Lung (tissue), 12 donors: ENCODE measurements around the gene CTPS1. TPM values are rescaled to one million over a fixed set of nuclear protein-coding genes. Genes with fewer than 3 reads are reported as not detected.

ENCODE experiments used
- ATAC-seq: fragments of 200-7000 bp; cut with Tn5 transposase; one replicate; pipeline ENCODE4 v1.9.1; 2020; ENCODE audit warnings: moderate number of reproducible peaks; ENCODE audit not compliant: insufficient read depth, low FRiP score
- DNase-seq, 3 donors: peaks; one replicate each; pipeline ENCODE4 v3.0.0-alpha.2; 2013 to 2017
- H3K27ac ChIP-seq, 2 donors: one replicate each; pipeline ENCODE4 v1.5.1; 2013; ENCODE audit warnings: mild to moderate bottlenecking in 2 of 2, moderate library complexity in 2 of 2, control low read depth in 1 of 2, inconsistent platforms in 1 of 2, low read depth in 1 of 2, low read length in 1 of 2
- H3K27me3 ChIP-seq, 3 donors: one replicate each; pipeline ENCODE4 v1.5.1; 2013; ENCODE audit warnings: low read length in 2 of 3; ENCODE audit not compliant: control insufficient read depth in 3 of 3, insufficient read depth in 3 of 3
- H3K36me3 ChIP-seq, 4 donors: one replicate each; pipeline ENCODE4 v1.5.1; 2013; ENCODE audit warnings: low read length in 4 of 4, mild to moderate bottlenecking in 1 of 4, moderate library complexity in 1 of 4; ENCODE audit not compliant: control insufficient read depth in 4 of 4, insufficient read depth in 4 of 4
- H3K4me1 ChIP-seq, 5 donors: one replicate each; pipeline ENCODE4 v1.5.1; 2013; ENCODE audit warnings: low read length in 5 of 5, mild to moderate bottlenecking in 2 of 5, moderate library complexity in 1 of 5; ENCODE audit not compliant: control insufficient read depth in 5 of 5, insufficient read depth in 5 of 5
- H3K4me3 ChIP-seq: one replicate; pipeline ENCODE4 v1.5.1; 2013; ENCODE audit warnings: mild to moderate bottlenecking, control low read depth, moderate library complexity
- H3K9ac ChIP-seq, 2 donors: one replicate each; pipeline ENCODE4 v1.5.1; 2013; ENCODE audit warnings: low read length in 2 of 2, control low read depth in 1 of 2; ENCODE audit not compliant: insufficient read depth in 1 of 2
- H3K9me3 ChIP-seq, 4 donors: one replicate each; pipeline ENCODE4 v1.5.1; 2013; ENCODE audit warnings: low read length in 3 of 4, mild to moderate bottlenecking in 1 of 4, moderate library complexity in 1 of 4; ENCODE audit not compliant: control insufficient read depth in 4 of 4, insufficient read depth in 3 of 4
- CTCF ChIP-seq: IDR thresholded peaks from 2 replicates; pipeline ENCODE4 v1.5.1; 2012; ENCODE audit warnings: mild to moderate bottlenecking; ENCODE audit errors: control extremely low read depth, extremely low read depth
- WGBS, 2 donors: extraction: QIAGEN DNeasy Blood & Tissue Kit; methylation state at CpG; one replicate each; pipeline ENCODE4 v1.1.7; 2013; 5-methylcytosine and 5-hydroxymethylcytosine counted together
- polyA plus RNA-seq, 2 donors: library from polyadenylated mRNA; stranded (reverse); fragments of 200-250 nt; gene quantifications; one replicate each; pipeline ENCODE4 v1.2.1, GENCODE V29; 2013
- total RNA-seq, 2 donors: library from RNA; depleted of rRNA in 1 of 2; stranded (reverse); fragments of >200 nt in 1 of 2; gene quantifications; one replicate each; pipeline ENCODE4 v1.2.1, GENCODE V29; 2014 to 2021
- donor health status: control.
- donor health status: control.
- donor health status: Bipolar disorder and iron deficiency.
- donor health status: healthy.
- donor health status: DM: yes; HTN: yes; CAD: no.

The CTPS1 gene
- total and polyA plus RNA-seq, 4 donors, result 10.6 to 26.0 (median 19.5) TPM

DNA sequence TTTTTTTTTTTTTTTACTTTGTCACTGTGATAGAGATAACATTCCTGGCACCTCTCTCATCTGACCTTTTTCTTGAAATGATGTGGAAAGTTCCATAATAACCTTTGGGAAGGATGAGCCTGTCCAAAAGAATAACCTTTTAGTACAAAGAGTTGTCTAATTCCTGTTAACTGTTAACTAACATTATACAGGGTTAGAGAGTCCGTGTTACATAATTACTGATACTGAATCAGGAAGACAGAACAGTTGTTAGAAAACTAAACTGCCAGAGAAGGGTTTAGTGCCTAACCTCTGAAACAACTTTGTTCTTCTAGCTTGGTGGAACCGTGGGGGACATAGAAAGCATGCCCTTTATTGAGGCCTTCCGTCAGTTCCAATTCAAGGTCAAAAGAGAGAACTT lies 8.8 kb downstream of the CTPS1 start:
- no peak for TF ChIP-seq CTCF
- H3K36me3 ChIP-seq, result peaks cover 17 to 39% (median 26%) of the 10 kb centered on the region in 4 donors
- H3K27me3 ChIP-seq, result no peaks in the 10 kb centered on the region
- WGBS, 2 donors, result 87 to 96% methylated on average over 3 of the region's 3 CpGs
- no peak overlapping the region for H3K4me3 ChIP-seq
- H3K27ac ChIP-seq, result no peak overlapping the region
- DNase-seq (no peak), ATAC-seq (no peak)
- no peaks in the 10 kb centered on the region for H3K9me3 ChIP-seq
- no peak overlapping the region for H3K9ac ChIP-seq
- H3K4me1 ChIP-seq, result peaks cover 0 to 12% (median 4%) of the 10 kb centered on the region in 5 donors

DNA sequence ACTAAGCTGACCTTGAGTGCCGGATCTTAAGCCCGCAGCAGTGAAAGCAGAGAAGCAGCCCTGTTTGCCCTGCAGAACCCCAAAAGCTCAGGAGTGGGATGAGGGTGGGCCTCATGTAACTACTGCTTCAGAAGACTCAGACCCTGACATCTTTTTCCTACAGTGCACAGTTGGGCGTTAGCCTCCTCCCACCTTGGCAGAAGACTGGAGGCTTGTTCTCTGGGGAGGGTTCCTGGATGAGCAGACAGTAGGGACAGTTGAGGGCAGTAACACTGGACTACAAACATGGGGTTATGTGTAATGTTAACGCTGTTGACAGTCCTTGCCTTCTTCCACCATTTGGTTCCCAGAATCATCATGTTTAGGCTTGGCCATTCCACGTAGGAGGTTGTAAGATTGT lies 9.6 kb downstream of the CTPS1 start:
- no peak for ATAC-seq
- no peak overlapping the region for H3K4me3 ChIP-seq
- peaks cover 0 to 12% (median 4%) of the 10 kb centered on the region in 5 donors for H3K4me1 ChIP-seq
- 97 to 98% methylated on average over 5 of the region's 5 CpGs for WGBS, 2 donors
- H3K27me3 ChIP-seq, result no peaks in the 10 kb centered on the region
- no peak for DNase-seq
- TF ChIP-seq CTCF, result no peak
- H3K9me3 ChIP-seq, result no peaks in the 10 kb centered on the region
- no peak overlapping the region for H3K27ac ChIP-seq
- peaks cover 16 to 39% (median 24%) of the 10 kb centered on the region in 4 donors for H3K36me3 ChIP-seq
- no peak overlapping the region for H3K9ac ChIP-seq

- no peaks in the 10 kb centered on the region for H3K4me1 ChIP-seq
- no peaks in the 10 kb centered on the region for H3K27me3 ChIP-seq
- TF ChIP-seq CTCF, result no peak
- WGBS, 2 donors, result 95 to 98% methylated on average over 8 of the region's 8 CpGs
- H3K36me3 ChIP-seq, result peaks cover 18 to 33% (median 28%) of the 10 kb centered on the region in 4 donors
- no peak overlapping the region for H3K4me3 ChIP-seq
- no peak for ATAC-seq
- H3K9me3 ChIP-seq, result no peaks in the 10 kb centered on the region
- no peak overlapping the region for H3K9ac ChIP-seq
- no peak overlapping the region for H3K27ac ChIP-seq
- DNase-seq, result no peak
These were observed 17.6 kb downstream of the CTPS1 start for GRCh38 chr1:40997096-40997495.

DNA sequence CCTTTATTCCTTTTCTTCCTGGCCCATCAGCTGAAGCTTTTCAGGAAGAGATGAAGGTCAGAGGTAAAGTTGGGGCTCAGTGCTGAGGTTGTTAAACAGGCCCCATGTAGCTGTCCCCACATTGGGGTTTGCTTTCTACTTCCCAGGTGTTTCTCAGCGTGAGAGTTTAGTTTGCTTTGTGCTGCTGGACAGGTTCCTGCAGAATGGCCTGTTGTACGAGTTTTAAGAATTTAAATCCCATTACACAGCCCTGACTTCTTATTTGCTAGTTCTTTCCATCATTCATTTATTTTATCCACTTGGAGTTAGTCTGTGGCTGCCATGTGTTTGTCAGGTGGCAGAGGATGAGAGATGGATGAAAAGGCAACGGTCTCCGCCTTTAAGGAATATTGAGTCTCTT lies 19.2 kb downstream of the CTPS1 start:
- no peak for TF ChIP-seq CTCF
- H3K4me1 ChIP-seq, result peaks cover 0 to 8% (median 6%) of the 10 kb centered on the region in 5 donors
- H3K36me3 ChIP-seq, result peaks cover 18 to 33% (median 26%) of the 10 kb centered on the region in 4 donors
- H3K27ac ChIP-seq, result no peak overlapping the region
- H3K9ac ChIP-seq, result no peak overlapping the region
- H3K9me3 ChIP-seq, result no peaks in the 10 kb centered on the region
- H3K27me3 ChIP-seq, result no peaks in the 10 kb centered on the region
- WGBS, 2 donors, result 96% methylated on average over 4 of the region's 4 CpGs
- DNase-seq, result peak in 1 of 3 donors; percentile 50
- H3K4me3 ChIP-seq, result no peak overlapping the region
- ATAC-seq, result no peak
